CD4-positive, alpha-beta T cell treated with Interferon alpha-2 for 1 hour (primary cell): Measurements from ENCODE around the gene SLC6A8.
"Not testable (repeated sequence)": the region's sequence is repeated elsewhere in the genome, so short reads cannot be mapped to it uniquely, and the experiment has no call there.

Experiments
- DNase-seq, 2 donors: peaks; one replicate each; pipeline ENCODE4 v3.0.0-alpha.2; 2020 to 2022

SLC6A8 gene

DNA sequence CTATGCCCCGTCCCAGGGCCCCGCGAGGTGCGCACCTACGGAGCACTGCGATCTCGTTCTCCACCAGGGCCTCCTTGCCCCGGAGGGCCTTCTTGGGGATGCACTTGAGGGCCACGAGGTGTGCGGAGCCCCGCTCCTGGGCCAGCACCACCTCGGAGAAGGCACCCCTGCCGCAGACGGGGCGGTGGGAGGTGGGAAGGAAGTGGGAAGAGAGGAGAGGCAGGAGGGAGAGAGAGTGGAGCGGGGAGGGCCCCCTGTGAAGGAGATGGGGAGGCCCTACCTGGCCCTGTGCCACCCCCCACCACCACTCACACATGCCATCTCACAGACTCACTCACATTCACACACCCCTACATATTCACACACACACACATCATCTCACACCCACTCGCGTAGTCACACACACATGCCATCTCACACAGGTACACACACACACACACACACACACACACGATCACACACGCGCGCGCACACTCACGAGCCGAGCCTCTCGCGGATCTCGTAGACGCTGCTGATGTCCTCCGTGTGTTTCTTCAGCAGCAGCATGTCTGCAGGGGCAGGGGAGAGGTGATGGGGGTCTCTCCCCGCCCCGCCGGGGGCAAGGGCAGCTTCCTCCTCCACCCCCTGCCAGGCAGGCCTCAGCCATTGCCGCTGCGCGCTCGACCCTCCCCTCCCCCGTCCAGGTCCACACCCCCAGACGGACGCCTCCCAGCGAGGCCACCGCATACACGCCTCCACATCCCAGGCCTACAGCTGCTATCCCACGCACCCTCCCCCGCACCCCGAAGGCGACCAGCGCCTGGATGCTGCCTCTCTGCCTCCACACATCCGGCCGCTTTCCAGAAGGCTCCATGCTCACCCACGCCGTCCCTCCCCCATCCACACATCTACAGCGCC, 14.9 kb upstream of the SLC6A8 start:
- no peak for DNase-seq

DNA sequence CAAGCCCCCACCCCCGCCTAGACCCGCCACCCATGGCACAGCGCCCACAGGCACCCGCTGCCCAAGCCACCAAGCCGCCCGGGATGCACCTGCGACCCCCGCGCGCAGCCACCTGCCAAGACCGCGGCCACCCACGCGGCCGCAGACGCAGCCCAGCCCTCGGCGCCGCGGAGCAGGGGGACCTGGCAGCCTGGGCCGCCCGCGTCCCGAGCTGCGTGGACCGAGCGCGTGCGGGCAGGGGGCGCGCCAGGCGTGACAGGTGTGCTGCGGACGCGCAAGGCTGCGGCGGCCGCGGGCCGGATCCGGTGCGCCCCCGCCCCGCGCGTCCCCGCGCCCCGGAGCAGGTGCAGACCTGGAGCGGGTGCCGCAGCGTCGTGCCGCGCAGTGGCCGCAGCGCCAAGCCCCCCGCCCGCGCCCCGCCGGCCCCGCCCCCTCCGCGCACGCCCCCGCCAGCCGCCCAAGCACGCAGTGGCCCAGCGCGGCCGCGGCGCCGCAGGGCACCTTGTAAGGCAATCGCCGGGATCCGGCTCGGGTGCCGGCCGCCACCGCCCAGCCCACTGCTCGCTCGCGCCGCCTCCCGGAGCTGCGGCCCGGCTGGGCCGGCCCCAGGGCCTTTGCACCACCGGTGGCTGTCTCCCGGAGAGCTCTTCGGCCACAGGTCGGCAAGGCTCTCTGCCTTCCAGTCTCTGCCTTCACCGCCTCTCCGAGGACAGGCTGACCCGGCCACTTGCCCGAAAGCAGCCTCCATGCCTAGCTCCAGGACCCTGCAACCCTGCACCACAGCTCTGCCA, 14.1 kb upstream of the SLC6A8 start, which contains the start of gene PNCK:
PNCK (minus strand) TSS at position 386 of the 791 bp plus-strand sequence. CDS start 737 bp downstream, outside the sequence.
- DNase-seq: no peak

DNA sequence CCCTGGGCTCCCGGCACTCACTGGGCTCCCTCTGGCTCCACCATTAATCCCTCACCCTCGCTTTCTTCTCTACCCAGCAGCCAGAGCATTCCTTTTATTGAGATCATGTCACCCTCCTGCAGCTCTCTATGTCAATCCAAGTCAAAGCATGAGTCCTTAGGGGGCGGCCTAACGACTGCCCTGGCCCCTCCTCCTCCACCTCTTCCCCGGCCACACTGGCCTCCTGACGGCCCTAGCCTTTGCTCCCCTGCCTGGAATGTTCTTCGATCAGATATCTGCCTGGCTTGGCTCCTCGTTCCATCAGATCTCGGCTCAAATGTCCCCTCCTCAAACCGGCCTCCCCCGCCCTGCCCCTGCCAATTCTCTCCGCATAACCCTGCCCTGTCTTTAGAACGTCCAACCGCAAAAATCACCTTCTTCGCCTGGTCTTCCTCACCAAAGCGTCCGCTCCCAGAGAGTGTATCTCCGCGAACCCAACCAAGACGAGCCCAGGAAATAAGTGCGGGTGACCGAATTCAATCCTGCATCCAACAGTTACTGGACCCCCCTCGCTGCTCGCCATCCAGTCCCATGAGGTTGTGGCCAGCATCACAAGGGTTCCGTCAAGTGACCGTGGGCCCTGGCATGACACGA, 13.4 kb upstream of the SLC6A8 start:
- DNase-seq: no peak

DNA sequence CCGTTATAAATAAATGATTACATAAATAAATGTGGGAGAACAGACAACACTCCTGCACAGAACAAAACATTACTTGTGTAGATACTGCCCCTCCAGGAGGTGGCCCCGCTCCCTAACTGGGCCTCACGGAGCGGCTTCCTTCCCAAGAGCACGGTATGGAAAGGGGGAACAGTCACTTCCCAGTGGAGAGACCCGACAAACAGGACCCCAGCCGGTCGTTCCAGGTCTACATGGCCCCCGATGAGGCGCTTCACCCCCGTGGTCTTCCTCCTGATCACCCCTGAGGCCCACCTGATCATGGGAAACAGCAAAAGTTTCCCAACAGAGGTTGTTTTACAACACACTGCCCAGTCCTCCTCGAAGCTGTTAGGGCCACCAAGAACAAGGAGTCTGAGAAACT, 6.6 kb upstream of the SLC6A8 start:
- no peak for DNase-seq

DNA sequence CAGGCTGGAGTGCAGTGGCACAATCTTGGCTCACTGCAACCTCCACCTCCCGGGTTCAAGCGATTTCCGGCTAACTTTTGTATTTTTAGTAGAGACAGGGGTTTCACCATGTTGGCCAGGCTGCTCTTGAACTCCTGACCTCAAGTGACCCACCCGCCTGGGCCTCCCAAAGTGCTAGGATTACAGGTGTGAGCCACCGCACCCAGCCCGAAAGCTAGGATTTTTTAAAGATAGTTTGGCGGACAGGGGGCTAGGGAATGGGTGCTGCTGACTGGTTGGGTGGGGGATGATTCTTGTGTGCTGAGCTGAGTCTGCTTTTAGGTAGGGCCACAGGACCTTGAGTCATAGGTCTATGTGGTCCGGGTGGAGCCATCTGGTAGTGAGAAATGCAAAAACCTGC, 4.2 kb upstream of the SLC6A8 start:
- not testable (repeated sequence) for DNase-seq

DNA sequence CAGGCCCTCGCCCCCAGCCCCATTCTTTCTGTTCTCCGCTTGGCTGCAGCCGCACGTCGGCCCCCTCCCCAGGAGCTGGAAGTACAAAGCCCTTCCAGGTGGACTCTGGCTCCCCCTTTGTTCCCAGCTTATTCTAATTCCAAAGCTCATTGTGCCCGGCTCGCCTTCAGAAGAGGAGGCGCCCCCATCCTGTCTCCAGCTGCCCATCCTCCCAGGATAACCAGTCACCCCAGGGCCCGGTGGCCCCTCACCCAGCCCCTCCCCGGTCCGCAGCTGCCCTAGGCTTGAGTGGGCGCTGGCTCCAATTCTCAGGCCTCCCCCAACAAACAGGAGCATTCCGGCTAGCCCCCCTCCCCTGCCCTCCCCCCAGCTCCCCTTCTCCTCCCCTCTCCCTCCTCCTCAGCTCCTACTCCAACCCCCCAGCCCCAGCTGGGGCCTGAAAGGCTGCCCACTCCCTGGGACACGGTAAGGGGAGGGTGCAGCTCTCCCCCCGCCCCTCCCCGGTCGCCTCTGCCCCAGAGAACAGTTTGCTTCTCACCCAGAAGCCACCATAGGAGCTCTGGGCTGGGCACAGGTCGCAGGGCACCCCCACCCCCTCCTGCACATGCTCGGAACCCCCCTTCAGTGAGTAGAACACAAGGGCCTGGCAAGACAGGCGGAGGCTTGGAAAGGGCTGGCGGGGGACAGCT, 3.1 kb upstream of the SLC6A8 start:
- no peak for DNase-seq

DNA sequence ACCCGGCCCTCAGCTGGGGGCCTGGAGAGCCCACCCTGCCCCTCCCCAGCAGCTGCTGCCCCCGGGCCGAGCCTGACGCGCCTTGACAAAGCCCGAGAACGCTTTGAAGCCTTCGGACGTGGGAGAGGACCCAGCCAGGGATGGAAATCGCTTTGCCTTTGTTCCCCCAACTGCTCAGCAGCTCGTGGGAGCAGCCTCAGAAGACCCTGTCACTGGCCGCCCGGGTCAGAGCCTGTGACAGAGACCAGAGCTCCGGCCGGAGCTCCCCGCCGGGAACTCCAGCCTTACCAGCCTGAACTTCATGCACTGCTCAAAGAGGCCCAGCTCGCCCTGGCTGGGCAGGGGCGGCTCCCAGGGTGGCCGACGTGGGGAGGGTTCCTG, 2.6 kb upstream of the SLC6A8 start:
- DNase-seq: no peak

DNA sequence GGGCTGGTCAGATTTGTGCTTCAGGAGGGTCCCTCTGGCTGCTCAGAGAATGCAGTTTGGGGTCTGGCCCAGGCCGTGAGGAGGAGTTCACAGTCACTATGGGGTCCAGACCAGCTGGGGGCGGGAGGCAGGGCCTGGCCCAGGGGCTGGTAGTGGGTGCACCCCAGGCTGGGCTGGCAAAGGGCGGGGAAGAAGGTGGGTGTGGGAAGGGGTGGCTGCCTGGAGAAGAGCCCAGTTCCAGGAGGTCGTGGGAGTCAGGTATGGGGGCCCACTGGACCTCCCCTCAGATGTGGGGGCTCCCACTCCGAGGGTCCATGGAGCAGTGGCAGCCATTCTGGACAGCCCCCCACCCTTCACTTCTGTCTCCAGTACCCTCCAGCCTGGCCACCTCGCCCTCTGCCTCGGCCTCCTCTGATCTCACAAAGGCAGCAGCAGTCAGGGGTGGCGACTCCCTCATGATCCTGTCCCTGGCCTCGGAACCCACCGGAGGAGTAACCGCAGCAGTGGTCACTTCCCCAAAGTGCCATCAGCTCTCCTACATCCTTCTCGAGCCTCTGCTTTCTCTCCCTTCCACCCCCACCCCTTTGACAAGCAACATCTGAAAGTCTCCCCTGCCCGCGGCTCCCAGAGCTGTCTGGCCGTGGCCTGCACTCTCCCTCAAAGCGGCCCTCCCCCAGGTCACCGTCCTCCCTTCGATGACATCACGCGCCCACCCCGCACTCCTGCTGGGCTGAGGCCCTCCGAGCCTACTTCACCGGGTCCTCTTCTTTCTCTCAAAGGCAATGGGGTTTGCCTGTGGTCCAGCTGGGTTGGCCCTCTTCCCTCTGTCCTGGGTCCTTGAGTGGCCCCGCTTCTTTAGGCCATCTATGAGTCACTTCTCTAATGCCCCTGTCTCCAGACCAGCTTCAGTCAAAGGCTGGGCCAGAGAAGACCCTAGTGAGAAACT, 1.7 kb upstream of the SLC6A8 start:
- DNase-seq: no peak

DNA sequence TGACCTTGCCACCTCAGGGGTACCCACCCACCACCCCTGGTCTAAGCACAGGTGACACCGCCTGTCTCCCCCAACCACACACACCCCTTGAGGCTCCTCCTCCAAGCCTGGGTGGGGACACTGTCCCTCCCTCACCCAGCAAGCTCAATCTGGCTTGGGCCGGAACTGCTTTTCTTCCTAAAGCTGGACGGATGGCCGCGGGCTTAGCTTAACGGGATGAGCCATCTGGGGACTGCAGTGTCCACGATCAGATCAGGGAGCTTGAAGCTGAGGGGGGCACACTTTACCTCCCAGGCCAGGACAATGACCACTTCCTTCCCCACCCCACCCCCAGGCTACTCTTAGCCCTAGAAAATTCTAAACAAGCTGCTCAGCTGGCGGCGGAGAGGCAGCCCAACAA, 1.0 kb upstream of the SLC6A8 start:
- no peak for DNase-seq

DNA sequence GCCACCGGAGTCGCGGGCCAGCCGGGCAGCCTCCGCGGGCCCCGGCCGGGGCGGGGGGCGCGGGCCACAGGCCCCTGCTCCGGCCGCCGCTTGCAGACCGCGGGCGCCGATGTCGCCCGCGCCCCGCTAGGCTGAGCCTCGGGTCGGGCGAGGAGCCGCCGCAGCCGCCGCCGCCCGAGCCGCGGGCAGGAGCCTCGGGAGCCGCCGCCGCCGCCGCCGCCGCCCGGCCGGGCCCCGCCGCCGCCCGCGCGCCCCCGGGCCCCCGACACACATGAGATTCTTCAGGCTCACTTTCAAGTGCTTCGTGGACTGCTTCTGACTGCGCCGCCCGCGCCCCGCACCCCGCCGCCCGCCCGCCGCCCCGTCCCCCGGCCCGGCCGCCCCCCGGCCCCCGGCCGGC, 345 bp downstream of the SLC6A8 start:
- DNase-seq: no peak

DNA sequence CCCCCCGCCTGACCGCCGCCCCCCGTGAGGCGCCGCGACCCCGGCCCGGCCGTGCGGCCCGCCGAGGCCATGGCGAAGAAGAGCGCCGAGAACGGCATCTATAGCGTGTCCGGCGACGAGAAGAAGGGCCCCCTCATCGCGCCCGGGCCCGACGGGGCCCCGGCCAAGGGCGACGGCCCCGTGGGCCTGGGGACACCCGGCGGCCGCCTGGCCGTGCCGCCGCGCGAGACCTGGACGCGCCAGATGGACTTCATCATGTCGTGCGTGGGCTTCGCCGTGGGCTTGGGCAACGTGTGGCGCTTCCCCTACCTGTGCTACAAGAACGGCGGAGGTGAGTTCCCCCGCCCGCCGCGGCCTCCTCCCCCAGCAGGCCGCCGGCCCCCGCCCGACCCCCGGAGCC, 780 bp downstream of the SLC6A8 start:
- no peak for DNase-seq

DNA sequence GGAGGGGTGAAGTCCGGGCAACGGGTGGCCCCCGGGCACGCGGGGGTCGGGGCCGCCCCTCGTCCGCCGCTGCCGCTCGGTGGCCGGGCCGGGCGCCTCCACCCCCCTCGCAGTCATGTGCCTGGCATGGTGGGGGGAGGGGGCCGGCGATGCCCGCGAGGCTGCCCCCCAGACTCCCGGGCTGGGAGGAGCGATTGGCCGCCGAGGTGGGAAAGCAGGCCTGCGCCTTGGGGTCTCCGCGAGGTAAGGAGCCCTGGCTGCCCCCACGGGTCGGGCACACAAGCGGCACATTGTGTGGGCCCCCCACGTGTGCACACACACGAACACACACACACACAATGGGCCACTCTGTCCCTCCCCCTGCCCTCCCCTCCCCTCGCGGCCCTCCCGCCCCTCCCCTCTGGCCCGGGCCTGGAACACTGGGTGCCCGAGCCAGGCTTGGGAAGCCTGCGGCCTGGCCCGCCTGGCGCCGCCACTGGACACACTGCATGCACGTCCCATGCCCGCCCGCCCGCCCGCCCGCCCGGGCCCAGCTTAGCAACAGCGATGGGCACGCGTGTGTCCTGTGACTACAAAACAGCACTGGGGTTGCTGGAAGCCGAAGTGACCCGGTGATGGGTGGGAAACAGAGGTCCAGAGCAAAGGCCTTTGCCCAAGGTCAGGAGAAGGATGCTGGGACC, 1.3 kb downstream of the SLC6A8 start:
- DNase-seq: no peak

DNA sequence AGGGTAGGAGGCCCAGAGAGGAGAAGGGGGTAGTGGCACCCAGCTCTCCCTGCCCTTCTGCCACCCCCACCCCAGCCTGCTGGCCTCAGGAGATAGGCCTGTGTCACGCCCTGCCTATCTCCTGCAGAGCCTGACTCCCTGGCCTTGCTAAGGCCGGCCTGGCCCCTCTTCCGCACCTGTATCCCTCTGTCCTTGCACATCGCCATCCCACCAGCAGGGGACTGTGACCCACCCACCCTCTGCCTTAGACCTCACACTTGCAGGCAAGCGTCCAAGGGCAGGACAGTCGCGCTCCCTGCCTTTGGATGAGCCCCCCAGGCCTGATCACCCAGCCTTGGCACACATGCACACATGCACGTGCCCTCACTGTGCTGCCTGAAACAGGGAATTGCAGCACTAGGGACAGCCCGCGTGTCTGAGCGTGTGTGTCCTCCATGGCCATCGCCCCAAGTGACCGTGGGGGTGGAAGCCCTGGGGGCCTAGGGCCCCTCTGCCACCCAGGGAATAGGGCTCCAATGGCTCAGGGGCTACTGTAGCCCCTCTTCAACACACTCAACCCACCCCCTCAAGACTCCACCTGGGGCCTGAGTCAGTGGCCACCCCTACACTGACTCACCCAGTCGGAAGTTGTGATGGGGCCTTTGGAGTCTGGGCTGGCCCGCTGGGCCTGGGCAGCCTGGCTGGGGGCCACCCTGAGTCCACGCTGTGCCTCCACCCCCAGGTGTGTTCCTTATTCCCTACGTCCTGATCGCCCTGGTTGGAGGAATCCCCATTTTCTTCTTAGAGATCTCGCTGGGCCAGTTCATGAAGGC, 2.1 kb downstream of the SLC6A8 start:
- no peak for DNase-seq

DNA sequence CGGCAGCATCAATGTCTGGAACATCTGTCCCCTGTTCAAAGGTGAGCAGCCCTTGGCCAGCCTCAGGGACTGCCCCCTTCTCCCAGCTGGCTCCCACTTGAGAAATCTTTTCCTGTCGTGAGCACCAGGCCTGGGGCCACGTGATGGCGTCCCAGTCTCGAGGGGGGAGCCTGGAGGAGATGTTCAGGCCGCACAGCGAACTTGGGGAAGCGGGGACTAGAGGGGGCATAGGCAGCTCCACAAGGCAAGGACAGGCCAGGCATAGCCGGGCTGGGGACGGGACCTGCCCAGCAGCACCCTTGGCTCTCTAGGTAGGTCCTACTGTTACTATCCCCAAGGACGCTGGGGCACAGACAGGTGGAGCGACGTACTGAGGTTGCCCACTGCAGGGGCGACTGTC, 2.7 kb downstream of the SLC6A8 start:
- DNase-seq: no peak

DNA sequence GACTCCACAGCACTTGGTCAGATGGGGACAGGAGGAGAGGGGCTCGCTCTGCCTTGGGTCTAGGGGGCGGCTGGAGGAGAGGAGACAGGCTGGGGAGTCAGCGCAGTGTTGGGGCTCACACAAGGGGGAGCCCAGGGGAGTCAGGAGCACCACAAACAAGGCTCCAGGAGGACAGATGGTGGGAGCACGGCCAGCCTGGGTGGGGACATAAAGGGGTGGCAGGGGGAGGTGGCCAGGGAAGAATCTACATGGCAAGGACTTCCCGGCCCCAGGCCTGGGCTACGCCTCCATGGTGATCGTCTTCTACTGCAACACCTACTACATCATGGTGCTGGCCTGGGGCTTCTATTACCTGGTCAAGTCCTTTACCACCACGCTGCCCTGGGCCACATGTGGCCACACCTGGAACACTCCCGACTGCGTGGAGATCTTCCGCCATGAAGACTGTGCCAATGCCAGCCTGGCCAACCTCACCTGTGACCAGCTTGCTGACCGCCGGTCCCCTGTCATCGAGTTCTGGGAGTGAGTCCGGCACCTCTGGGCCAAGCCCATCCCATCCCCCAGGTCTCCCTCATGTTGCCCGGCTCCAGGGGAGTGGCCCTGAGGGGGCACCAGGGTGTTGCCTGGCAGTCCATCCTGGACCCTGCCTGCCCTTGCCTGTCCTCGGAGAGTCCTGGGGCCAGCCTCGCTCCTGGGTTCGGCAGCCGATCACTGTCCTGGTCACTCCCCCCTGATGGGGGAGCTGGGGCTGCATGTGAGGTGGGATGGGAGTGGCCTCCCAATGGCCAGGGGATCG, 3.5 kb downstream of the SLC6A8 start:
- not testable (repeated sequence) for DNase-seq

DNA sequence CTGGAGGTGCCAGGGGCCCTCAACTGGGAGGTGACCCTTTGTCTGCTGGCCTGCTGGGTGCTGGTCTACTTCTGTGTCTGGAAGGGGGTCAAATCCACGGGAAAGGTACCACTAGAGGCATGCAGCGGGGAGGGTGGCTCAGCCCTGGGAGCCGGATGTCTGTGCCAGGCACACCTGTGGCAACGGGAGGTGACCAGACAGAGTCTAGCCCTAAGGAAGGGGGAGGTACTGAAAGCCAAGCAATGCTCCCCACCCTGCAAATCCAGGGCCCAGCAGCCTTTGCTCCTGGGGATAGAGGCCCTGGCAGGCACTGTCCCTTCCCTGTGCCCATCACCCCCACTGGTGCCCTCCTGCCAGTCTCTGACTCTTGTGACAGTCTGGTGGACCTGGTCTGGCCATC, 4.3 kb downstream of the SLC6A8 start:
- no peak for DNase-seq

DNA sequence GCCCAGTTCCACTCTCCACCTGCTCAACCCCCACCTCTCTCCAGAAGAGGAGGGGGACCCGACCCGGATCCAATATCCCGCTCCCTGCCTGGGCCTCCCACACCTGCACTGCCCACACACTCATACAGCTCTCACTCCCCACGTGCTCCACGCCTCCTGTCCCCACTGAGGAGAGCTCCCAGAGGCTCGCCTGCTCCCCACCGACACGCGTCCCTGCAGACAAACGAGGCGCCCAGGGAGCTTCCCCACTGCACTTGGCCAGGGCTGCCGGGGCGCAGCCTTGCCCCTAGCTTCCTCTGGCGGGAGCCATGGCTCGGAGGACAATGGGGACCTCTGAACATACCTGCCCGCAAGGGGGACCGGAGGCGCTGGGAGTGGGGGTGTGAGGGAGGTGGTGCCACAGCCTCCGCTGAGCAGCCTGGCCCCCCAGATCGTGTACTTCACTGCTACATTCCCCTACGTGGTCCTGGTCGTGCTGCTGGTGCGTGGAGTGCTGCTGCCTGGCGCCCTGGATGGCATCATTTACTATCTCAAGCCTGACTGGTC, 5.0 kb downstream of the SLC6A8 start:
- no peak for DNase-seq

DNA sequence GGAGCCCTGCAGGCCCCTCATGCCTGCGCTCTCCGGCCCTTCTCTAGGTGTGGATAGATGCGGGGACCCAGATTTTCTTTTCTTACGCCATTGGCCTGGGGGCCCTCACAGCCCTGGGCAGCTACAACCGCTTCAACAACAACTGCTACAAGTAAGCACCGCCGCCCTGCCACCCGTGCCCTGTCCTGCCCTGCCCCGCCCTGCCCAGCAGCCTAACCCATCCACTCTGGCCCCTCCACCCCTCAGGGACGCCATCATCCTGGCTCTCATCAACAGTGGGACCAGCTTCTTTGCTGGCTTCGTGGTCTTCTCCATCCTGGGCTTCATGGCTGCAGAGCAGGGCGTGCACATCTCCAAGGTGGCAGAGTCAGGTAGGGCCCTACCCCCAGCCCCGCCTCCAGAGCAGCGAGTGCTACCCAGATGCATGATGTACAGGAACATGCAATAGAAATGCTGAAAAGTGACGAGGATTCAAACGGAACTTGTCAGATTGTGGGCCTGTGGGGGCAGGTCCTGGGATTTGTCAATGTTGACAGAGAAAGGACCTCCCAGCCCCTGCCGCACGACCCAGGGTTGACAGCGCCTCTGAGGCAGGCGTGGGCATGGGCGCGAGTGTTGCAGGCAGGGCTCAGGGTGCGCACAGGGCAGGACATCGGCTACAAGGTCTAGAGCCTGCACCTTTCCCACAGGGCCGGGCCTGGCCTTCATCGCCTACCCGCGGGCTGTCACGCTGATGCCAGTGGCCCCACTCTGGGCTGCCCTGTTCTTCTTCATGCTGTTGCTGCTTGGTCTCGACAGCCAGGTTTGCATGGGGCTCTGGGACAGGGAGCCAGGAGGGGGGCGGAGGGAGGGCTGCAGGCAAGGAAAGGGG, 5.7 kb downstream of the SLC6A8 start:
- DNase-seq: no peak
